KMS-11 (cell line): ENCODE results near the gene MAPK4.
"Not testable (repeated sequence)": the region's sequence is repeated elsewhere in the genome, so short reads cannot be mapped to it uniquely, and the experiment has no call there.

Source experiments
- H2AFZ ChIP-seq: fragments of 200-600 bp; sonication (generic); 2 replicates; pipeline ENCODE4 v1.6.1; 2016; ENCODE audit warnings: antibody characterized with exemption, mixed run types, low read depth
- H3K27ac ChIP-seq: fragments of 200-600 bp; sonication (generic); 2 replicates; pipeline ENCODE4 v1.6.1; 2016; ENCODE audit warnings: mild to moderate bottlenecking, mixed run types
- H3K27me3 ChIP-seq: fragments of 200-600 bp; sonication (generic); 2 replicates; pipeline ENCODE4 v1.6.1; 2017; ENCODE audit warnings: mild to moderate bottlenecking, low read depth, mixed run types, moderate library complexity; ENCODE audit not compliant: insufficient read depth
- H3K36me3 ChIP-seq: fragments of 200-600 bp; sonication (generic); 2 replicates; pipeline ENCODE4 v1.6.1; 2017; ENCODE audit warnings: mild to moderate bottlenecking, mixed run types; ENCODE audit not compliant: insufficient read depth
- H3K4me1 ChIP-seq: fragments of 200-600 bp; sonication (generic); 2 replicates; pipeline ENCODE4 v1.6.1; 2016; ENCODE audit warnings: mild to moderate bottlenecking, low read depth, mixed run types; ENCODE audit not compliant: poor library complexity, severe bottlenecking
- H3K4me2 ChIP-seq: fragments of 200-600 bp; sonication (generic); 2 replicates; pipeline ENCODE4 v1.7.0; 2016; ENCODE audit warnings: mild to moderate bottlenecking, mixed run types
- H3K4me3 ChIP-seq: fragments of 200-600 bp; sonication (generic); IDR thresholded peaks from 2 replicates; pipeline ENCODE4 v1.6.1; 2017; ENCODE audit warnings: low read depth, low read length, mixed read lengths; ENCODE audit not compliant: insufficient read depth
- H3K79me2 ChIP-seq: fragments of 200-600 bp; sonication (generic); 2 replicates; pipeline ENCODE4 v1.6.1; 2016; ENCODE audit warnings: low read depth, mixed run types; ENCODE audit not compliant: insufficient read depth
- H3K9ac ChIP-seq: fragments of 200-600 bp; sonication (generic); 2 replicates; pipeline ENCODE4 v1.6.1; 2016; ENCODE audit warnings: mild to moderate bottlenecking, mixed run types
- H4K20me1 ChIP-seq: fragments of 200-600 bp; sonication (generic); 2 replicates; pipeline ENCODE4 v1.6.1; 2016; ENCODE audit warnings: mild to moderate bottlenecking, mixed run types; ENCODE audit not compliant: insufficient read depth
- TF ChIP-seq, protein P1 (sequence below): fragments of 200-600 bp; sonication (generic); conservative IDR thresholded peaks from 2 replicates; pipeline ENCODE4 v1.6.1; 2017; ENCODE audit warnings: low read depth, mild to moderate bottlenecking, antibody characterized with exemption, low read length, moderate library complexity, mixed read lengths

Gene MAPK4

DNA sequence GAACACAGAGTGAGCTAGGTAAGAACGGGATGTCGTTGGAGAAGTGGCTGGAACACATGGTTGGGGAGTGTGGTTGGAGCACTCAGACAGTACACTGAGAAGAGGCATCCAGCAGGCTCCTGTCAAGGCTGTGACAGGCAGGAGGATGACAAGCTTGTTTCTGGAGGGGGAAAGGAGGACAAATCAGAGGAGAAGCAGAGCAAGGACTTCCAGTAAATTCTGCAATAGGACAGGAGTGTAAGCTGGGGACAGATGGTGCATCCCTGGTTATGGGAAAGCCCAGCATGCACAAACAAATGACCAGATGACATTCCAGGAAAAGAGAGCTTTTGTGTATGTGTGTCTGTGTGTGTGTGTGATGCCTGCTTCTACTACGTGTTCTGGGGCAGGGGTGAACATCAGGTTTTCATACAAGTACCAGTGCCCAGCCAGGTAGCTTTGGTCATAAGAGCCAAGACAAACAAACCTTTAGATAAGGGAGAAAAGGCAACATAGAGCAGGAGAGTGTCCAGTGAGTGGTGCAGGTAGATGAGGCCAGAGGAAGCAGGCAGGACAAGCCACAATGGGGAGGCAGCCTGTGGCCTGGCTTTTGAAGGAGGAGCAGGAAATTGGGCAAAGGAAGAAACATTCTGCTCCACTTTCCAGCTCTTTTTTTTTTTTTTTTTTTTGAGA is 32.1 kb upstream of the MAPK4 start:
- no peaks in the 10 kb centered on the region for H3K27me3 ChIP-seq
- H3K4me1 ChIP-seq = no peaks in the 10 kb centered on the region

DNA sequence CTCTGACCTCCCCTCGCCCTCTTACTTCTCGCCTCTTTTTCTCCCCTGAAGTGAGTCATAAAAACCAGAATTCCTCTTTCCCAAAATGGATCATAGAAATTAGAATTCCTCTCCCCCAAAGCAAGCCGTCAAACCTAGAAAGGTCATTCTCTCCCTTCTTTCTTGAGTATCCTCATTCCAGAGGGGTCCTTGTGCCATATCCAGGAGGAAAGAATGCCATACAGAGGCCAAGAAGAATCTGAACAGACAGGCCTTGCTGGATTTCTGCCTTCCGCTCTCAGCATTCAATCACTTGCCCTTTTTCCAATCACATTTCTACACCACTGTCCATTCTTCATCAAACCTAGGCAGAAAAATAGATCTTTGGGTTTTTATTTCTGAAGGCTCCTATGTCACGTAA is 31.1 kb upstream of the MAPK4 start:
- Histone ChIP-seq H3K79me2 (no peaks in the 10 kb centered on the region), H3K4me1 (no peaks in the 10 kb centered on the region), H3K4me2 (no peak overlapping the region), H4K20me1 (no peaks in the 10 kb centered on the region), H3K27ac (no peak overlapping the region), H3K9ac (no peak overlapping the region), H3K27me3 (no peaks in the 10 kb centered on the region), H3K4me3 (no peak overlapping the region), H3K36me3 (no peaks in the 10 kb centered on the region), H2AFZ (no peak overlapping the region)
- TF ChIP-seq, protein P1, sequence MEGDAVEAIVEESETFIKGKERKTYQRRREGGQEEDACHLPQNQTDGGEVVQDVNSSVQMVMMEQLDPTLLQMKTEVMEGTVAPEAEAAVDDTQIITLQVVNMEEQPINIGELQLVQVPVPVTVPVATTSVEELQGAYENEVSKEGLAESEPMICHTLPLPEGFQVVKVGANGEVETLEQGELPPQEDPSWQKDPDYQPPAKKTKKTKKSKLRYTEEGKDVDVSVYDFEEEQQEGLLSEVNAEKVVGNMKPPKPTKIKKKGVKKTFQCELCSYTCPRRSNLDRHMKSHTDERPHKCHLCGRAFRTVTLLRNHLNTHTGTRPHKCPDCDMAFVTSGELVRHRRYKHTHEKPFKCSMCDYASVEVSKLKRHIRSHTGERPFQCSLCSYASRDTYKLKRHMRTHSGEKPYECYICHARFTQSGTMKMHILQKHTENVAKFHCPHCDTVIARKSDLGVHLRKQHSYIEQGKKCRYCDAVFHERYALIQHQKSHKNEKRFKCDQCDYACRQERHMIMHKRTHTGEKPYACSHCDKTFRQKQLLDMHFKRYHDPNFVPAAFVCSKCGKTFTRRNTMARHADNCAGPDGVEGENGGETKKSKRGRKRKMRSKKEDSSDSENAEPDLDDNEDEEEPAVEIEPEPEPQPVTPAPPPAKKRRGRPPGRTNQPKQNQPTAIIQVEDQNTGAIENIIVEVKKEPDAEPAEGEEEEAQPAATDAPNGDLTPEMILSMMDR = no peak

More for the DNA sequence above, 32.1 kb upstream of the MAPK4 start:
- TF ChIP-seq, protein P1 = no peak
- no peaks in the 10 kb centered on the region for H3K36me3 ChIP-seq
- H3K9ac ChIP-seq = no peak overlapping the region
- H3K79me2 ChIP-seq = no peaks in the 10 kb centered on the region
- H3K4me3 ChIP-seq = no peak overlapping the region
- H2AFZ ChIP-seq = no peak overlapping the region
- H4K20me1 ChIP-seq = no peaks in the 10 kb centered on the region
- no peak overlapping the region for H3K27ac ChIP-seq
- H3K4me2 ChIP-seq = no peak overlapping the region

DNA sequence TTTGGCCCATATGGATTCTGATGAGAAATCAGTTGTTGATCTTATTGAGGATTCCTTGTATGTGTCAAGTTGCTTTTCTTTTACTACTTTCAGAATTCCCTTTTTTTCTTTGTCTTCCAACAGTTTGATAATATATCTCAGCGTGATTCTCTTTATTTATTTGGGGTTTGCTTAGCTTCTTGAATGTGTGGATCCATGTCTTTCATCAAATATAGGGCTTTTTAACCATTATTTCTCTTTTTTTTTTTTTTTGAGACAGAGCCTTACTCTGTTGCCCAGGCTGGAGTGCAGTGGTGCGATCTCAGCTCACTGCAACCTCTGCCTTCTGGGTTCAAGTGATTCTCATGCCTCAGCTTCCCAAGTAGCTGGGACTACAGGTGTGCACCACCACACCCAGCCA is 26.1 kb upstream of the MAPK4 start:
- not testable (repeated sequence) for H3K4me3 ChIP-seq, H4K20me1 ChIP-seq, H3K36me3 ChIP-seq, H3K9ac ChIP-seq, H3K27me3 ChIP-seq, H3K79me2 ChIP-seq, H3K27ac ChIP-seq, H3K4me1 ChIP-seq, H3K4me2 ChIP-seq, H2AFZ ChIP-seq

DNA sequence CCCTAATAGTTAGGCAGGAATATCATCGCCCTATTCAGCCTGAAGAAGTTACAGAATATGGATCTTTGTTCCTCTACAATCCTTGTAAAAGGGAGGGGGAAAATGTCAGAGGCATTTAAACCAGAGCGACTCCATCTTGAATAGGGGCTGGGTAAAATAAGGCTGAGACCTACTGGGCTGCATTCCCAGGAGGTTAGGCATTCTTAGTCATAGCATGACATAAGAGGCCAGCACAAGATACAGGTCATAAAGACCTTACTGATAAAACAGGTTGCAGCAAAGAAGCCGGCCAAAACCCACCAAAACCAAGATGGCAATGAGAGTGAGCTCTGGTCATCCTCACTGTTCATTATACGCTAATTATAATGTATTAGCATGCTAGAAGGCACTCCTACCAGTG is 15.4 kb upstream of the MAPK4 start:
- not testable (repeated sequence) for H3K4me3 ChIP-seq, H3K36me3 ChIP-seq, H3K4me1 ChIP-seq, H3K4me2 ChIP-seq, H3K27ac ChIP-seq, H4K20me1 ChIP-seq, H3K27me3 ChIP-seq, H3K9ac ChIP-seq, H3K79me2 ChIP-seq, H2AFZ ChIP-seq

DNA sequence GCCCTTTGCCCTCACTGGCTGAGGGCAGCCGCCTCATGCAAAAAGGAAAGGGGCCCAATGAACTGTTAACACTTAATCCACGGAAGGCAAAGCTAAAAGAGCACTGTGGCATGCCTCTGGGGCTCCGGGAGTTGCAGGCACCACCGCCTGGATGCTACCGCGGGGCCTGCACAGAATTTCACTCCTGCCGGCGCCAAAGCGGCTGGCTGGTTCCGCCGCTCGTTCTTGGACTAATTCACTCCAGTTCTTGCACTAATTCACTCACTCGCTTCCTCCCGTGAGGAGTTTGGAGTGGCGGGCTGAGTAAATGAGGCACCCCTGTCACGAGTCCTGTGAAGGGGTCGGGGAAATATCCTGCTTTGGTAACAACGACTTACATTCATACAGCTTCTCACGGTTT is 14.0 kb upstream of the MAPK4 start:
- Histone ChIP-seq H3K36me3 (no peaks in the 10 kb centered on the region), H3K4me3 (no peak overlapping the region), H3K9ac (no peak overlapping the region), H2AFZ (no peak overlapping the region), H3K79me2 (no peaks in the 10 kb centered on the region), H3K27me3 (no peaks in the 10 kb centered on the region), H3K4me1 (no peaks in the 10 kb centered on the region), H3K27ac (no peak overlapping the region), H3K4me2 (no peak overlapping the region), H4K20me1 (no peaks in the 10 kb centered on the region)
- TF ChIP-seq, protein P1 = no peak
